WI38 (cell line): ENCODE data around the gene CNIH3.

ENCODE experiments used
- H3K4me3 ChIP-seq: 2 replicates; pipeline ENCODE4 v1.5.1; 2011; ENCODE audit warnings: low read depth, mild to moderate bottlenecking, control low read depth, low read length
- CTCF ChIP-seq: IDR thresholded peaks from 2 replicates; pipeline ENCODE4 v1.5.1; 2012; ENCODE audit warnings: low read depth, mild to moderate bottlenecking, control low read depth, low read length

Gene CNIH3

GRCh38 chr1:224784265-224785039 is 168.3 kb downstream of the CNIH3 start:
- H3K4me3 ChIP-seq: no peak overlapping the region
- no peak for TF ChIP-seq CTCF

GRCh38 chr1:224785040-224785328 is 168.9 kb downstream of the CNIH3 start:
- no peak overlapping the region for H3K4me3 ChIP-seq
- no peak for TF ChIP-seq CTCF

- no peak for TF ChIP-seq CTCF
- H3K4me3 ChIP-seq: no peak overlapping the region
Measured at GRCh38 chr1:224785622-224786021, 169.5 kb downstream of the CNIH3 start.

- no peak for TF ChIP-seq CTCF
- no peak overlapping the region for H3K4me3 ChIP-seq
Measured at GRCh38 chr1:224786533-224787250, 170.6 kb downstream of the CNIH3 start.

GRCh38 chr1:224789311-224789710 is 173.2 kb downstream of the CNIH3 start:
- H3K4me3 ChIP-seq: no peak overlapping the region
- TF ChIP-seq CTCF: no peak
